ENCODE data around the gene P2RY8.
"Not testable (repeated sequence)": the region's sequence is repeated elsewhere in the genome, so short reads cannot be mapped to it uniquely, and the experiment has no call there.

The P2RY8 gene

DNA sequence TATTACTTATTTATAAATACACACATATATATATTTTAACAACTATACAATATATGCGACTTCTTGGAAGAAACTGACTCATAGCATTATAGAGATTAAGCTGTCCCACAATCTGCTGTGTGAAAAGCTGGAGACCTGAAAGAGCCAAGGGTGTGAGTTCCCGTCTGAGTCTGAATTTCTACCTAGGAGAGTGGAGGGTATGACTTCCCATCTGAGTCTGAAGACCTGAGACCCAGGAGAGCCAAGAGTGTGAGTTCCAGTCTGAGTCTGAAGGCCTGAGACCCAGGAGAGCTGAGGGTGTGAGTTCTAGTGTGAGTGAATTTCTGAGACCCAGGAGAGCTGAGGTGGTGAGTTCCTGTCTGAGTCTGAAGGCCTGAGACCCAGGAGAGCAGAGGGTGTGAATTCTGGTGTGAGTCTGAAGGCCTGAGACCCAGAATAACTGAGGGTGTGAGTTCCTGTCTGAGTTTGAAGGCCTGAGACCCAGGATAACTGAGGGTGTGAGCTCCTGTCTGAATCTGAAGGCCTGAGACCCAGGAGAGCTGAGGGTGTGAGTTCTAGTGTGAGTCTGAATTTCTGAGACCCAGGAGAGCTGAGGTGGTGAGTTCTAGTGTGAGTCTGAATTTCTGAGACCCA, 8.9 kb upstream of the P2RY8 start:
- no peak for TF ChIP-seq CTCF (IDR thresholded peaks at IDR 0.05; ENCODE audit: insufficient read depth, low read length, missing control alignments)
- DNase-seq (ENCODE audit: low read depth, low spot score): no peak
- H3K4me3 ChIP-seq (ENCODE audit: low read depth, low read length): no peak overlapping the region
- ChIA-PET CTCF (no interaction called here), POLR2A (no interaction called here)

- no peak for TF ChIP-seq CTCF (IDR thresholded peaks at IDR 0.05; ENCODE audit: insufficient read depth, low read length, missing control alignments)
- ChIA-PET CTCF (no interaction called here), POLR2A (no interaction called here)
- H3K4me3 ChIP-seq (ENCODE audit: low read depth, low read length): no peak overlapping the region
- DNase-seq (ENCODE audit: low read depth, low spot score): no peak
These were observed 6.2 kb upstream of the P2RY8 start for GRCh38 chrX:1542994-1543725.

- CTCF ChIA-PET; POLR2A ChIA-PET; DNase-seq (ENCODE audit: low read depth, low spot score); H3K4me3 ChIP-seq (ENCODE audit: low read depth, low read length): not testable (repeated sequence)
These were observed 2.2 kb upstream of the P2RY8 start for GRCh38 chrX:1539146-1539545.

GRCh38 chrX:1537716-1538090, 718 bp upstream of the P2RY8 start:
- H3K4me3 ChIP-seq (ENCODE audit: low read depth, low read length); CTCF ChIA-PET; DNase-seq (ENCODE audit: low read depth, low spot score); POLR2A ChIA-PET: not testable (repeated sequence)

DNA sequence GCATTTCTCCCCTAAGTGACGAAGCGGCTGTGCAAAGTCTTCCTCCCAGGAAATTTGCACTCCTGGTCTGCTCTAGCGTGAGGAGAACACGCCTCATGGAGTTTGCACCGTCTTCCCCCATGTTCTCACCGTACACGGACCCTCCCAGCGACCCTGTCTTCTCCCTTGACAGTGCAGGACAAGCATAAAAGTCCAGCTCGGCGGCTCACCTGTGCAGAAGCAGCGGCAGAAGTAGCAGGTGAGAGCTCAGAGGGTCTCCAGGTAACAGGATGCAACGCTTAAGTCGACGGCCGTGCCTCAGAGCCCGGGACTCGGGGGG, 314 bp downstream of the P2RY8 start:
- TF ChIP-seq CTCF (IDR thresholded peaks at IDR 0.05; ENCODE audit: insufficient read depth, low read length, missing control alignments): no peak
- no peak for DNase-seq (ENCODE audit: low read depth, low spot score)
- CTCF ChIA-PET: no interaction called here
- POLR2A ChIA-PET: no interaction called here
- no peak overlapping the region for H3K4me3 ChIP-seq (ENCODE audit: low read depth, low read length)

DNA sequence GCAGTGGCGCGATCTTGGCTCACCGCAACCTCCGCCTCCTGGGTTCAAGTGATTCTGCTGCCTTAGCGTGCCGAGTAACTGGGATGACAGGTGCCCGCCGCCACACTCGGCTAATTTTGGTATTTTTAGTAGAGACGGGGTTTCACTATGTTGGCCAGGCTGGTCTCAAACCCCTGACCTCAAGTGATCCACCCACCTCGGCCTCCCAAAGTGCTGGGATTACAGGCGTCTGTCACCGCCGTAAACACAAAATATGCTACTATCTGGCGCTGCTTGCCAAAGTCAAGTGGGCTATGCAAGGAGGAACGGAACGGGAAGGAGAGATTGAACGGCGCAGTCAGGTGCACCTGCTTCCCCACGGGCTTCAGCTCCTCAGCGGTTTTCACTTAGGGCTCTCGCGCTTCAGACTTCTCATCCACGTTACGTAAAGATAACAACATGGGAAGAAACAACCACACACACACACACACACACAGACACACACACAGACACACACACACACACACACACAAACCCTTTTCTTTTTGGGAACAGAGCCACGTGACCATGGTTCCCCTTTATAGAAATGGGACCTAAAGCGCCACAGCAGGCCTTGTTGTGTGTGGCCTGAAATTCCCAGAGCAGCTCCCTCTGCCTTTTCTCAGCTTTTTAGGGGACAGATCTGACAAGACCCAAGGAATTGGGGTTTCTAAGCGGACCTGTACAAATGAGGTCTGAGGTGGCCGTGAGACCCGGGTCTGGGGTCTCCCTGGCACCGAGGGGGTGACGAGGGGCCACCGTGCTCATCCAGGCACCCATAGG, 1.5 kb downstream of the P2RY8 start:
- CTCF ChIA-PET: no interaction called here
- DNase-seq (ENCODE audit: low read depth, low spot score): no peak
- H3K4me3 ChIP-seq (ENCODE audit: low read depth, low read length): no peak overlapping the region
- POLR2A ChIA-PET: no interaction called here
- TF ChIP-seq CTCF (IDR thresholded peaks at IDR 0.05; ENCODE audit: insufficient read depth, low read length, missing control alignments): no peak

GRCh38 chrX:1534301-1535168, 2.5 kb downstream of the P2RY8 start:
- TF ChIP-seq CTCF (IDR thresholded peaks at IDR 0.05; ENCODE audit: insufficient read depth, low read length, missing control alignments): no peak
- no peak for DNase-seq (ENCODE audit: low read depth, low spot score)
- ChIA-PET POLR2A (no interaction called here), CTCF (no interaction called here)
- H3K4me3 ChIP-seq (ENCODE audit: low read depth, low read length): no peak overlapping the region
